ENCODE data around the gene OPCML.

GRCh38 chr11:133555034-133555433 is 22.7 kb upstream of the OPCML start:
- no peak for TF ChIP-seq CTCF (IDR thresholded peaks at IDR 0.05; ENCODE audit: insufficient read depth, low read length)
- TF ChIP-seq GABPA (IDR thresholded peaks at IDR 0.05; ENCODE audit: low read depth): no peak
- no peak for TF ChIP-seq REST (IDR thresholded peaks at IDR 0.05; ENCODE audit: insufficient replicate concordance, low read depth)
- TF ChIP-seq SPI1 (IDR thresholded peaks at IDR 0.05; ENCODE audit: borderline replicate concordance, low read depth): no peak

Measured in HL-60 (cell line).